ENCODE results near the gene LGI2. TPM values are rescaled to one million over a fixed set of nuclear protein-coding genes. Genes with fewer than 3 reads are reported as not detected.

The LGI2 gene
- total and polyA plus RNA-seq, 2 of the 8 experiments (the other 6 are each of a cell fraction or from before 2014, with no cell fraction given), result 2.3 to 4.0 TPM

- TF ChIP-seq RAD21 (IDR thresholded peaks at IDR 0.05 in 1 of 2, conservative IDR thresholded peaks at IDR 0.05 in 1 of 2; ENCODE audit: low read depth in 2 of 2, low read length in 2 of 2) (no peak), SIN3A (conservative IDR thresholded peaks at IDR 0.05 in 1 of 2, IDR thresholded peaks at IDR 0.05 in 1 of 2; ENCODE audit: low read depth in 1 of 2, low read length in 2 of 2) (no peak), RNF2 (IDR thresholded peaks at IDR 0.05; ENCODE audit: borderline replicate concordance, low read depth, low read length, missing control alignments, poor library complexity, severe bottlenecking) (no peak), TEAD4 (IDR thresholded peaks at IDR 0.05; ENCODE audit: low read depth, low read length) (no peak), CEBPB (IDR thresholded peaks at IDR 0.05; ENCODE audit: low read depth, low read length) (no peak), MAFK (IDR thresholded peaks at IDR 0.05; ENCODE audit: low read depth, low read length) (no peak), KDM1A (IDR thresholded peaks at IDR 0.05; ENCODE audit: borderline replicate concordance, low read length) (no peak)
- TF ChIP-seq, protein P1, sequence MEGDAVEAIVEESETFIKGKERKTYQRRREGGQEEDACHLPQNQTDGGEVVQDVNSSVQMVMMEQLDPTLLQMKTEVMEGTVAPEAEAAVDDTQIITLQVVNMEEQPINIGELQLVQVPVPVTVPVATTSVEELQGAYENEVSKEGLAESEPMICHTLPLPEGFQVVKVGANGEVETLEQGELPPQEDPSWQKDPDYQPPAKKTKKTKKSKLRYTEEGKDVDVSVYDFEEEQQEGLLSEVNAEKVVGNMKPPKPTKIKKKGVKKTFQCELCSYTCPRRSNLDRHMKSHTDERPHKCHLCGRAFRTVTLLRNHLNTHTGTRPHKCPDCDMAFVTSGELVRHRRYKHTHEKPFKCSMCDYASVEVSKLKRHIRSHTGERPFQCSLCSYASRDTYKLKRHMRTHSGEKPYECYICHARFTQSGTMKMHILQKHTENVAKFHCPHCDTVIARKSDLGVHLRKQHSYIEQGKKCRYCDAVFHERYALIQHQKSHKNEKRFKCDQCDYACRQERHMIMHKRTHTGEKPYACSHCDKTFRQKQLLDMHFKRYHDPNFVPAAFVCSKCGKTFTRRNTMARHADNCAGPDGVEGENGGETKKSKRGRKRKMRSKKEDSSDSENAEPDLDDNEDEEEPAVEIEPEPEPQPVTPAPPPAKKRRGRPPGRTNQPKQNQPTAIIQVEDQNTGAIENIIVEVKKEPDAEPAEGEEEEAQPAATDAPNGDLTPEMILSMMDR (IDR thresholded peaks at IDR 0.05; ENCODE audit: control extremely low read depth in 1 of 3, insufficient read depth in 1 of 3, low read depth in 1 of 3, low read length in 3 of 3), result no peak
Observed at GRCh38 chr4:25061602-25062001, 30.9 kb upstream of the LGI2 start (continued).

All from H1 (cell line).